GM06990 (cell line): ENCODE data around the gene APEH.

ENCODE experiments used
- DNase-seq: peaks from one replicate; pipeline ENCODE4 v3.0.0-alpha.2; 2011; ENCODE audit not compliant: insufficient read length; ENCODE audit errors: extremely low read depth
- H3K27me3 ChIP-seq: replicated peaks from 2 replicates; pipeline ENCODE4 v1.6.0; 2011; ENCODE audit warnings: low read length; ENCODE audit not compliant: control insufficient read depth, insufficient read depth
- H3K36me3 ChIP-seq: 2 replicates; pipeline ENCODE4 v1.5.1; 2011; ENCODE audit warnings: low read length; ENCODE audit not compliant: control insufficient read depth, insufficient read depth
- H3K4me3 ChIP-seq: replicated peaks from 2 replicates; pipeline ENCODE4 v1.5.1; 2011; ENCODE audit warnings: low read depth, mild to moderate bottlenecking, control low read depth, low read length
- TF ChIP-seq, protein P1 (sequence below): IDR thresholded peaks from 2 replicates; pipeline ENCODE4 v1.5.1; 2011; ENCODE audit warnings: low read length, control low read depth, mild to moderate bottlenecking, inconsistent platforms; ENCODE audit not compliant: insufficient read depth, poor library complexity, severe bottlenecking

The APEH gene

DNA sequence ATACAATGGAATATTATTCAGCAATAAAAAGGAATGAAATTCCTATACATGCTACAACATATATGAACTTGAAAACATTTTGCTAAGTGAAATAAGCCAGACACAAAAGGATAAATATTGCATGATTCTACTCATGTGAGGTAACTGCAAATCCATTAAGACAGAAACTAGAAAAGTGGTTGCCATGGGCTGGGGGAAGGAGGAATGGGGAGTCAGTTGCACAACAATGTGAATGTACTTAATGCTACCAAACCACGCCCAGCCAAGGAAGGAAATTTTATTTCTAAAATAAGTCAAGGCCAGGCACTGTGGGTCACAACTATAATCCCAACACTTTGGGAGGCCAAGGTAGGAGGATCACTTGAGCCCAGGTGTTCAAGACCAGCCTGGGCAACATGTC, 59.4 kb downstream of the APEH start:
- Histone ChIP-seq H3K4me3 (no peak overlapping the region), H3K27me3 (no peaks in the 10 kb centered on the region), H3K36me3 (peaks cover 15% of the 10 kb centered on the region)
- TF ChIP-seq, protein P1, sequence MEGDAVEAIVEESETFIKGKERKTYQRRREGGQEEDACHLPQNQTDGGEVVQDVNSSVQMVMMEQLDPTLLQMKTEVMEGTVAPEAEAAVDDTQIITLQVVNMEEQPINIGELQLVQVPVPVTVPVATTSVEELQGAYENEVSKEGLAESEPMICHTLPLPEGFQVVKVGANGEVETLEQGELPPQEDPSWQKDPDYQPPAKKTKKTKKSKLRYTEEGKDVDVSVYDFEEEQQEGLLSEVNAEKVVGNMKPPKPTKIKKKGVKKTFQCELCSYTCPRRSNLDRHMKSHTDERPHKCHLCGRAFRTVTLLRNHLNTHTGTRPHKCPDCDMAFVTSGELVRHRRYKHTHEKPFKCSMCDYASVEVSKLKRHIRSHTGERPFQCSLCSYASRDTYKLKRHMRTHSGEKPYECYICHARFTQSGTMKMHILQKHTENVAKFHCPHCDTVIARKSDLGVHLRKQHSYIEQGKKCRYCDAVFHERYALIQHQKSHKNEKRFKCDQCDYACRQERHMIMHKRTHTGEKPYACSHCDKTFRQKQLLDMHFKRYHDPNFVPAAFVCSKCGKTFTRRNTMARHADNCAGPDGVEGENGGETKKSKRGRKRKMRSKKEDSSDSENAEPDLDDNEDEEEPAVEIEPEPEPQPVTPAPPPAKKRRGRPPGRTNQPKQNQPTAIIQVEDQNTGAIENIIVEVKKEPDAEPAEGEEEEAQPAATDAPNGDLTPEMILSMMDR: no peak
- DNase-seq: no peak
